HG02885 (cell line): ENCODE measurements around the gene SBK3.
"Not testable (repeated sequence)": the region's sequence is repeated elsewhere in the genome, so short reads cannot be mapped to it uniquely, and the experiment has no call there.

Source experiments
- ATAC-seq: cut with Tn5 transposase; IDR thresholded peaks from one replicate; pipeline ENCODE4 v1.9.1; 2021; ENCODE audit warnings: mild to moderate bottlenecking; ENCODE audit not compliant: unreplicated experiment, poor library complexity

Gene SBK3

DNA sequence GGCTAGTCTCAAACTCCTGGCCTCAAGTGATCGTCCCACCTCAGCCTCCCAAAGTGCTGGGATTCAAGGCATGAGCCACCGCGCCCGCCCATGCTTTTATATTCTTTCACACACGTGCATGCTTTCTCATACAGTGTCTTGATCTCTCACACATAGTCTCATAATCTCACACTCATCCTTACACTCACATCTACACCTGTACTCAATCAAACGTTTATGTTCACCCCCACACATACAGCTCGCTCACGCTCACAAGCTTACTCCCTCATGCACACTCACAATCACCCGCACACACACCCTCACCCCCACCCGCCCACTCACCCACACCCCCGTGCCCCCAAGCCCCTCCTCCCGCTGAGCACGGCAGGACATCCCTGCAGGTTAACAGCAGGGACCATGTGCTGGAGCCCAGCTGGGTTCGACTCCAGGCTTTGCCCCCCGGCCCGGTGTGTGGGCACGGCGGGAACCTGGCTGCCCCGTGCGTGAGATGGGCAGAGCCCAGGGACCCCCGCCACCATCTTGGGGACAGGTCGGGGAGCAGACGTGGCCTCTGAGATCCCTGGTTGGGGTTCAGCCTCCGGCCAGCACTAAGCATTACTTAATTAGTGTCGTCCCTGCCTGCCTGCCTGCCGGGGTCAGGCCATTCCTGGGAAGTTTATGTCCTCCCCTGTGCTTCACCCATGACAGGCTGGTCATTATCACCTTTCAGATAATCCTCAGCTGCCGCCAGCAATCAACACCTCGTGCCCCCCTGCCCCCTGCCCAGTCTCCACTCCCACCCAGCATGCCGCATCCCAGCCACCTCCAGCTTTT, 19.8 kb downstream of the SBK3 start:
- ATAC-seq, result no peak

DNA sequence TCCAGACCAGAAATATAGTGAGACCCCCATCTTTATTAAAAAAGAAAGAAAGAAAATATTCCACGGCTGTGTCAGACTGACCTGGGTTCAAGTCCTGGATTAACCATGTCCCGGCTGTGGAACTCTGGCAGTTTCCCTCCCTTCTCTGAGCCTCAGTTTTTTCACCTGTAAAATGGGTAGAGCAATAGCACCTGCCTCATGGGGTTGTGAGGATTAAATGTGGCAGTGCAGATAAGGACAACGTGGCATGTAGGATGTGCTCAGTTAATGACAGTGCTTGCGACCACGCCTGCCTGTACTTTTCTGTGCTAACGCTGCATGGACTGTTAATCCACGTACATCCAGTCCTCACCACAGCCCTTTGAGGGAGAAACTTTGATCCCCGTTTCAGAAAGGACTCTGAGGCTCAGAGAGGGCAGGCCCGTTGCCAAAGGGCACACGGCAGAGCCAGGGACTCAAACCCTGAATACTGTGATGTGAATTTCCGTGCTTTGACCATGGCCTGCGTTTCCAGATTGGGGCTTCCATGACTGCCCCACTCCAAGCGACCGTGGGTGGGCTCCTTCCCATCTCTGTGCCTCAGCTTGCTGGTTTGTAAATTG, 24.6 kb downstream of the SBK3 start:
- ATAC-seq, result no peak

DNA sequence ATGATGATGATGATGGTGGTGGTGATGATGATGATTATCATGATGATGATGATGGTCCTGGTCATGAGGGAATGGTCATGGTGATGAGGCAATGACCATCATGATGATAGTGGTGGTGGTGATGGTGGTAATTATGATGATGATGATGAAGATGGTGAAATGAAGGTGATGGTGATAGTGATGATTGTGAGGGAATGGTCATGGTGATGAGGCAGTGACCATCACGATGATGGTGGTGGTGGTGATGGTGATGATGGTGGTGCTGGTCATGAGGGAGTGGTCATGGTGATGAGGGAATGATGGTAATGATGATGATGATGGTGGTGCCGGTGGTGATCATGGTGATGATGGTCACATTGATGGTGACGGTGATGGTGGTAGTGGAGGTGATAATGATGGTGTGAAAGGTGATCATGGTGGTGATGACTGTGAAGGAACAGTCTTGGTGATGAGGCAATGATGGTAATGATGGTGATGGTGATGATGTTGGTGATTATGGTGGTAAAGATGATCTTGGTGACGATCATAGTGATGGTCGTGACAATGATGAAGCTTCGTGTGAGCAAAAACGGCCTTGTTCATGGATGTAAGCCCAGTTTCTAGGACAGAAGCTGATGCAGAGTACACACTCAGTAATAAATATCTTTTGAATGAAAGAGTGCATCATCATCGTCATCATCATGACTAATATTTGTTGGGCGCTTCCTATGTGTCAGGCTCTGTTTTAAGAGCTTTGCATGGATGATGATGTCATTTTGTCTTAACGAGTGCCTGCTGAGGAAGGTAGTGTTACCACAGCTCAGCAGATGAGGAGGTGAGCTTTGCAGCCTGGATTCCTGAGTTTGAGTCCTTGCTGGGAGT, 25.7 kb downstream of the SBK3 start:
- no peak for ATAC-seq

DNA sequence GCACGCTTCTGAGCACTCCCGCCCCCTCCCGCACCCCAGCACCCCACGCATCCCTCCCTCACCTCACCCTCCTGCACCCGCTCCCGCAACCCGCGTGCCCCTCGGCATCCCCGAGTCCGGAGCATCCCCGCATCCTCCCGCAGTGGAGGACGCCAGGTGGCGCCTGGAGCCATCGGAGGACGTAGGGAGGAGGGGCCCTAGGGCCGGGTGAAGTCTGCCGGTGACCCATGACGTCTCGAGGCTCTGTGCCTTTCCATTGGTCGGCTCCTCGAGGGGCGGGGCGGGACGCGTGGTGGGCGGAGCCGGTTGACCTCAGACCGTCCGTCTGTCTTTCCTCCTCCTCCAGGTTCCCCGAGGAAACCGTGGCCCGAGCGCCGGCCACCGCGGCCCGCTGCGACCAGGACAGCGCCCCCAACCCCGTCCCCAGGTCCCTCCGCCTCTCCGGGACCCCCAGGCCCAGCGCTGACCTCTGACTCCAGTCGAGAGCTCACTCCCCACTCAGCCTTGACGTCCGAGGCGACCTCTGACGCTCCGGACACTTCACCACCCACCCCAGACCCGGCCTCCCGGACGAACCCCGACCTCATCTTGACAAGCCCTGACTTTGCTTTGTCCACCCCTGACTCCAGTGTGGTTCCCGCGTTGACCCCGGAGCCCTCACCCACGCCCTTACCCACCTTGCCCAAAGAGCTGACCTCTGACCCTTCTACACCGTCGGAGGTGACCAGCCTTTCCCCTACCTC, 28.3 kb downstream of the SBK3 start:
- ATAC-seq, result peak; percentile 99

DNA sequence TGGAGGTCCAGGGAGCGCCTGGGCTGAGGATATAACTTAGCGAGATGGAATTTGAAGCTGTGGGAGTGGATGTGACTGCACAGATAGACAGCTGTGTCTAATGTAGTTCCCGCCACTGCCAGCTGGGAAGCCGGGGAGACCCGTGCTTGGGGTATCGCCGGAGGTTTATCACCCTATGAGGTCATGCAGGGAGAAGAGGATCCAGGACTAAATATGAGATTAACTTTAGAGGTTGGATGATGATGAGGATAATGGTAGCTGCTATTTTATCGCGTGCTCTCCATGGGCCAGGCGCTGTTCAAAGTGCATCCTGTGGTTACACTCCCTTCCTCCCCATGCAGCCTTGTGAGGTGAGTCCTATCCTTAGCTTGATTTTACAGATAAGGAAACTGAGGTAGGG, 37.2 kb downstream of the SBK3 start:
- ATAC-seq, result no peak

DNA sequence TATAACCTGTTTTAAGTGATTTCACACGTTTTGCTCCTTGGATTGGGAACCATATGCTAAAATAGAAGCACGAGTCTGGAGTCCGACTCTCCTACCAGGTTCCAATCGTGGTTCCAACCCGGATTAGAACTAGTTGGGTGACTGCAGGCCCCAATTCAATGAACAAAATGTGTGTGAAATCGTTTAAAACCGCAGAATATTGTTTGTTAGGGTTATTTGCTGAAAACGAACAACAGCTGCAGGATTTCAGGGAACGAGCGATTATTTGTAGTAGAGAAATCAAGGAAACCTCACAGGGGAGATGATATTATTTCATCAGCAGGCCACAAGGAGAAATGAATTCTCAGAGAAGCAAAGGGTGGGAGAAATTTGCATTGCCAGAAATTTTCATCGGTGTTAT, 40.4 kb downstream of the SBK3 start:
- ATAC-seq, result no peak

DNA sequence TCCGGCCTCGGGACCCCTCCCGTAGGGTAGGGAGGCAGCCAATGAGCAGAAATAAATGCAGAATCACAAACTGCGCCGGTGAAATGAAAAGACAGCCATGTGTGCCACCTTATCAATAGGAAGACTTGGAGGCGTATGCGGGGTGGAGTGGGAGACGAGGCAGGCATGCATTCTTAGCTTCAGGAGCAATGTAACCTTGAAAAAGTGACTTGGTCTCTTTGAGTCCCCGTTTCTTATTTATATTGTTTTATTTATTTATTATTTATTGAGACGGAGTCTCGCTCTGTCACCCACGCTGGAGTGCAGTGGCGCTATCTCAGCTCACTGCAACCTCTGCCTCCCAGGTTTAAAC, 41.1 kb downstream of the SBK3 start:
- ATAC-seq, result no peak

DNA sequence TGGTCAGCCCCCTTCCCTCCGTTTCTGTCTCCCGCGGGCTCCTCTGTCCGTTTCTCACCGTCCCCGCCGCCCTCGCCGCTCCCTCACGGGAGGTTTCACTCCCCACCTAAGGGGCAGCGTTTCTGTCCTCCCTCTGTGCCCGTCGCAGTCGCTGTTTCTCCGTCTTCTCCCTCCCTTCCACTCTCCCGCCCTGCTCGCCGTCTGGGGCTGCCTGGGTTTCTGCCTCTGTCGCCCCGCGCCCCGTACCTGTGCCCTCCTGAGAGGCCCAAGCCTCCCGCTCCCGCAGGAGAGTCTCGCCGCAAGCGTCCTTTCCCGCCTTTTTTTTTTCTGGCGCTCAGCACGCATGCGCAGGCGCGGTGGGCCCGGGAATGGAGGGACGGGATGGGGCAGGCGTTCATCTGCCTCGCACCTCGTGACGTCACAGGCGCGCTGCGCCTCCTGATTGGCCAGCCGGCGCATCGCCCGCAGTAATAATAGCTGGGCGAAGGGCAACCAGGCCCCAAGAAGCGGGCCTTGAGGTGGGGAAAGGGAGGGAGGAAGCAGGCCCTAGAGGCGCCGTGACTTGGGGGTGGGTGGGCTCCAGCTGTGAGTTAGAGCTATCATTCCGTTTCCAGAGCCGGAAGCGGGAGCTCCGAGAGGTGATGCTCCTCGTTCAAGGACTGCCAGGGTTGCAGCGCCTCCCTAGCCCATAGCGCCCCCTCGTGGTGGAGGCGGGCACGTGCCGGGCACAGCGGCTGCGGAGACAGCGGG, 41.7 kb downstream of the SBK3 start:
- peak; percentile 96 for ATAC-seq

DNA sequence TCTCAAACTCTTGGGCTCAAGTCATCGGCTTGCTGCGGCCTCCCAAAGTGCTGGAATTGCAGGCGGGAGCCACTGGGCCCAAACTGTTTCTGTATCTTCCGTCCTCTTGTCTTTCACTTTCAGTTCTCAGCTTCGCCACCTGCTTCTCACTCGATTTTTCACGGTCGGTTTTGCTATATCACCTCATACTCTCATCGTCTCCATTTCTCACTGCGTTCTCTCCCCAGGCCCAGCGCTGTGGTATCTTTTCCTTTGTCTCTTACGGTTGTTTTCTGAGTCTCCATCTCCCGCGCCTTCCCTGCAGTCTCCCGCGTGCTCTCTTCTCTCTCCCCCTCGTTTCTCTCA, 42.2 kb downstream of the SBK3 start:
- no peak for ATAC-seq

DNA sequence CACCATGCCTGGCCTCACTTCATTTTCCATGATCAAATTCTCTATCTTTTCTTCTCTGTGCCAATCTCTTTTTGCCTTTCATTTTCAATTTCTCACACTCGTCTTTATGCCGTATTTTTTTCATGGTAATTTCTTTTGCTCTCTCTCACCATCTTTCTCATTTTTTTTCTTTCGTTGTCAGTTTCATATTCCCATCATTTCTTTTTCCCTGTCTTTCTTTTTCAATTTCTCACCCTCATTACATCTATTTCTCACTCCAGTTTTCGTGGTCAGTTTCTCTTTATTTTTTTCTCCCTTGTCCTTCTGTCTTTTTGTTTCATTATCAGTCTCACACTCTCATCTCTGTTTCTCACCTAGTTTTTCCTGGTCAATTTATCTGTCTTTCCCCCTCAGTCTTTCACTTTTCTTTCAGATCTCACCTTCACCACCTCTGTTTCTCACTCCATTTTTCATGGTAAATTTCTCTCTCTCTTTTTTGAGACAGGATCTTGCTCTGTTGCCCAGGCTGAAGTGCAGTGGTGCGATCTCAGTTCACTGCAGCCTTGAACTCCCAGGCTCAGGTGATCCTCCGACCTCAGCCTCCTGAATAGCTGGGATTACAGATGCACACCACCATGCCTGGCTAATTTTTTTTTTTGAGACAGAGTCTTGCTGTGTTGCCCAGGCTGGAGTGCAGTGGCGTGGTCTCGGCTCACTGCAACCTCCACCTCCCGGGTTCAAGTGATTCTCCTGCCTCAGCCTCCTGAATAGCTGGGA, 43.0 kb downstream of the SBK3 start:
- ATAC-seq, result no peak

DNA sequence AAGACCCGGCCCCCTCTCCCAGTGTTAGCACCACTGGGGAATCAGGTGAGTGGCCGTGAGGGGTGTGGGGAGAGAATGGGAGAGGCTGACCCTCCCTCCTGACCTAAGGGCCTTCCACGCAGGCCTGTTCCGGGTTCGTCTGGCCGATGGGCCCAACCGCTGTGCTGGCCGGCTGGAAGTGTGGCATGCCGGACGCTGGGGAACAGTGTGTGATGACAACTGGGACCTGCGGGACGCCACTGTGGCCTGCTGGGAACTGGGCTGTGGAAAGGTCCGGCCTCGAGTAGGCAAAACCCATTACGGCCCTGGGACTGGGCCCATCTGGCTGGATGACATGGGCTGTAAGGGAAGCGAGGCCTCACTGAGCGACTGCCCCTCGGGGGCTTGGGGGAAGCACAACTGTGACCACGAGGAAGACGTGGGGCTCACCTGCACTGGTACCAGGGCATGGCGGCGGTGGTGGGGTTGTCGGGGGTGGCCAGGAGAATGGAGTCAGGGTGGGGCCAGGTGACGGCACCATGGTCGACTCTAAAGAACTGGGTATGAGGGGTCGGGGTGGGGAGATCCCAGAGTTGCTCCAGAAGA, 44.9 kb downstream of the SBK3 start:
- ATAC-seq, result no peak

DNA sequence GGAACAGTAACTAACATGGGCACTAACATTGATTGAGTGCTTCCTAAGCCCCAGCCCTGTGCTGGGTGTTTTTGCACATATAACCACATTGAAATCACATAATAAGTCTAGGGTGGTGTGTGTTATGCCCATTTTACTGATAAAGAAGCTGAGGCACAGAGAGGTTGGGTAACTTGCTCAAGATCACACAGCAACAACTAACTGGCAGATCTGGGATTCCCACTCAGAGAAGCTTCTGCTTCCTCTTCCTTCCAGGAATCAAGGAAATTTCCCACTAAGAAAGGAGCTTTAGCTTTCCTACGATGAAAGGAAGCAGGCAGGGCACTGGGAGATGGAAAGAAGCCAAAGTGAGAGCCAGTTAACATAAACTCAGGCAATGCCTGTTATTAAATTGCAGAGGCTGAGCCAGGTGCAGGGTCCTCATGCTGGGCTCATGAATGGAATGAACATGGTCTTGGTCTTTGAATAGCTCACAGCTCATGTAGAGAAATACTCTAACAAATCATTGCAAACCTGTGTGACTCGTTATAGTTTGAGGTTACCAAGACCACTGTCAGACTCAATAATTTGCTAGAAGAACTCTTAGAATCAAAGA, 47.0 kb downstream of the SBK3 start:
- no peak for ATAC-seq

DNA sequence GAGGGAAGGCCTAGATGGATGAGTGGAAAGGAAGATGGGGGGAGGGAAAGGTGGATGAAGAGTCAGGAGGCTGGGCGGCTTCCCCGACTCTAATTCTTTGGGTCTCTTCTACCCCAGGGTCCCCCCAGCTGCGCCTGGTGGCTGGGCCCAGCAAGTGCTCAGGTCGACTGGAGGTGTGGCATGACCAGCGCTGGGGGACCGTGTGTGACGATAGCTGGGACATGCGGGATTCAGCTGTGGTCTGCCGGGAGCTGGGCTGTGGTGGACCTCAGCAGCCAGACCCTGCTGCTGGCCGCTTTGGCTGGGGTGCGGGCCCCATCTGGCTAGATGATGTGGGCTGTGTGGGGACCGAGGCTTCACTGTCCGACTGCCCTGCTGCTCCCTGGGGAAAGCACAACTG, 47.6 kb downstream of the SBK3 start:
- no peak for ATAC-seq

DNA sequence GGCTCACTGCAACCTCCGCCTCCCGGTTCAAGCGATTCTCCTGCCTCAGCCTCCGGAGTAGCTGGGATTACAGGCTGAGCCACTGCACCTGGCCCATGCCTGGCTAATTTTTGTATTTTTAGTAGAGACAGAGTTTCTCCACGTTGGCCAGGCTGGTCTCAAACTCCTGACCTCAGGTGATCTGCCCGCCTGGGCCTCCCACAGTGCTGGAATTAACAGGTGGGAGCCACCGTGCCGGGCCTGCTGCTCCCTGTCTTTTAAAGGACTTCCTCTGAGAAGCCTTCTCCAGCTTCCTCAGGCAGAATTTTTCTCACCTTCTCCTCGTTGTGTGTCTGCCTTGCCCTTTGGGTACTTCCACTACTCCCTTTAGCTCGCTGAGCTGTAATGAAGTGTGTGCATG, 48.5 kb downstream of the SBK3 start:
- not testable (repeated sequence) for ATAC-seq

DNA sequence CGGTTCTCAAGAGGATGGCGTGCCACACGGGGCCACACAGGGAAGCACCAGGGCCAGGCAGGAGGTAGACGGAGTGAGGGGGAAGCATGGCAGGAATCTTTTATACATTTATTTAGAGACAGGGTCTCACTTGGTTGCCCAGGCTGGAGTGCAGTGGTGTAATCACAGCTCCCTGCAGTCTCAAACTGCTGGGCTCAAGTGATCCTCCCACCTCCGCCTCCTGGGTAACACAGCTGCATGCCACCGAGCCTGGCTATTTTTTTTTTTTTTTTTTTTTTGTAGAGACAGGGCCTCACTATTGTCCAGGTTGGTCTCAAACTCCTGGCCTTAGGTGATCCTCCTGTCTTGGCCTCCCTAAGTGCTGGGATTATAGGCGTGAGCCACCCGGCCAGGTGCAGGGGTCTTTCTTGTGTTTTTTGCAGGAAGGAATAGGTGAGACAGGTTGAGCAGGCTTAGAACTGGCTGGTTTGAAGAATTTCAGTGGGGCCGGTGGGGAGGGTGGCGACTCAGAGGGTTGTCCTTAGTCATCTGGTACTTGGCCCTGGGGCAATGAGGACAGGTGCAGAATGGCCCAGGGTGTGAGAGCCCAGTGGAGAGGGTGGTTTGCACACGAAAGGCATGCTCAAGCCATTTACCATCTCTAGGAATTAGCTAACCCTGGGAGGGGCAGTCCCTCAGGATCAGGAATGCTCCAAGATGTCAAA, 49.5 kb downstream of the SBK3 start:
- ATAC-seq, result no peak

DNA sequence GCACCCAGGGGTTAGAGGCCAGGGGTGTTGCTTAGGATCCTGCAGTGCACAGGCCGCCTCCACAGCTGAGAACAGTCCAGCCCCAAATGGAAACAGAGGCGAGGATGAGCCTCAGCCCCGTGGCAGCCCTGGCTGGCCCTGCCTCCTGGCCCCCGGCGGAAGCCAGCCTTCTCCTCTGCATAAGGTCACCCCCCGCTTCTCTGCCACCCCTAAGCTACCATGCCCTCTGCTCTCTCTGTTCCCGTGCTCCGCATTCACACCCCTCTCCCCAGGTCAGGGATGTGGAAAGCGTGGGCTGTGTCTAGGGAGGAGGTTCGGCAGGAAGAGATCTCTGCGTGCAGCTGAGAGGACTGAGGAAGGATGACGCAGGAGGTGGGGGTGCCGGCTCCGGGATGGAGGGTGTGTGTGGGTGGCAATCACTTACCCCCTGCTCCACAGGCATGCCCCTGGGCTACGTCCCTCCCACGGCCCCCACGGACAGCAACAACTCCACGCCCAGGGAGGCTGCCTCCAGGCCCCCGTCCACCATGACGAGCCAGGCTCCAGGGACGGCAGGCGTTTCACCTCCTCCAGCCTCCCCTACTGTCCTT, 51.1 kb downstream of the SBK3 start:
- ATAC-seq, result no peak

DNA sequence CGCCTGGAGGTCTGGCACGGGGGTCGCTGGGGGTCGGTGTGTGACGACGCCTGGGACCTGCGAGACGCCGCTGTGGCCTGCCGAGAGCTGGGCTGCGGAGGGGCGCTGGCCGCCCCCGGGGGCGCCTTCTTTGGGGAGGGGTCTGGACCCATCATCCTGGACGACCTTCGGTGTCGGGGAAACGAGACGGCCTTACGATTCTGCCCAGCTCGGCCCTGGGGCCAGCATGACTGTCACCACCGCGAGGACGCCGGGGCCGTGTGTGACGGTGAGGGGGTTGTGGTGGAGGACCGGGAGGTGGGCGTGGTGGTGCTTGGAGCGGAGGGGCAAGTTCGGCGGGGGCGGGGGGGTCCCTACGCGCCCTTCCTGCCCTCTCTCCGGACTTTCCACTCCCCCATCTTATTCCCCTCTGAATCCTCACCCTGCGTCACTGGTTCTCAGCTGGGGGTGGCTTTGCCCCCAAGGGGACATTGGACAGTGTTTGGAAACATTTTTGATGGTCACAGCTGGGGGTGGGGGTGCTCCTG, 51.6 kb downstream of the SBK3 start:
- ATAC-seq, result no peak
